HG03520 (cell line): ENCODE measurements around the gene ANKFN1.

ENCODE experiments used
- ATAC-seq: cut with Tn5 transposase; IDR thresholded peaks from one replicate; pipeline ENCODE4 v1.9.1; 2021; ENCODE audit warnings: mild to moderate bottlenecking, moderate library complexity; ENCODE audit not compliant: unreplicated experiment

Gene ANKFN1

GRCh38 chr17:56142325-56142724 is 10.9 kb upstream of the ANKFN1 start:
- ATAC-seq, result no peak

GRCh38 chr17:56142781-56143180 is 10.5 kb upstream of the ANKFN1 start:
- no peak for ATAC-seq

- ATAC-seq, result no peak
Observed at GRCh38 chr17:56144223-56144622, 9.1 kb upstream of the ANKFN1 start.

- ATAC-seq, result no peak
Observed at GRCh38 chr17:56146534-56146933, 6.7 kb upstream of the ANKFN1 start.

GRCh38 chr17:56148333-56148732 is 4.9 kb upstream of the ANKFN1 start:
- no peak for ATAC-seq

- no peak for ATAC-seq
Observed at GRCh38 chr17:56149266-56150036, 3.8 kb upstream of the ANKFN1 start.

GRCh38 chr17:56150649-56151048 is 2.6 kb upstream of the ANKFN1 start:
- ATAC-seq, result no peak

GRCh38 chr17:56157845-56158244 is 4.6 kb downstream of the ANKFN1 start:
- ATAC-seq, result no peak

- ATAC-seq, result no peak
Observed at GRCh38 chr17:56158344-56158743, 5.1 kb downstream of the ANKFN1 start.

GRCh38 chr17:56158915-56159825 is 5.9 kb downstream of the ANKFN1 start:
- no peak for ATAC-seq

GRCh38 chr17:56159826-56160380 is 6.6 kb downstream of the ANKFN1 start:
- no peak for ATAC-seq

- no peak for ATAC-seq
Observed at GRCh38 chr17:56160422-56160821, 7.1 kb downstream of the ANKFN1 start.

GRCh38 chr17:56165072-56165641 is 11.9 kb downstream of the ANKFN1 start:
- no peak for ATAC-seq

- ATAC-seq, result no peak
Observed at GRCh38 chr17:56167491-56167890, 14.2 kb downstream of the ANKFN1 start.

GRCh38 chr17:56169621-56170020 is 16.3 kb downstream of the ANKFN1 start:
- ATAC-seq, result no peak

GRCh38 chr17:56171186-56171959 is 18.1 kb downstream of the ANKFN1 start:
- no peak for ATAC-seq

GRCh38 chr17:56172517-56172982 is 19.3 kb downstream of the ANKFN1 start:
- no peak for ATAC-seq

- ATAC-seq, result no peak
Observed at GRCh38 chr17:56173026-56173425, 19.8 kb downstream of the ANKFN1 start.

GRCh38 chr17:56173958-56174835 is 20.9 kb downstream of the ANKFN1 start:
- ATAC-seq, result no peak
